IMR-90 (cell line): ENCODE data around the gene ANKLE2. TPM values are rescaled to one million over a fixed set of nuclear protein-coding genes. Genes with fewer than 3 reads are reported as not detected.

Experiments
- ATAC-seq: fragments of 200-7000 bp; cut with Tn5 transposase; 2 replicates; pipeline ENCODE4 v1.9.1; 2020; ENCODE audit warnings: low read depth, mild to moderate bottlenecking, moderate library complexity
- BruUV-seq: library from RNA; stranded (reverse); fragments of 400-500 nt; replicated peaks from 2 replicates; lab custom pipeline; 2021; lab: Mats Ljungman, UMichigan
- CTCF ChIA-PET: fragments of 300-600 bp; formaldehyde crosslinking; extraction: SDS; loops from one replicate; lab custom pipeline; 2021; ENCODE audit warnings: antibody characterized with exemption; lab: Yijun Ruan, JAX
- POLR2A ChIA-PET: fragments of 300-600 bp; sonication (Branson Sonifier 250); formaldehyde crosslinking; loops from one replicate; lab custom pipeline; 2022; ENCODE audit warnings: antibody characterized with exemption; ENCODE audit not compliant: unreplicated experiment; lab: Charles Lee
- DNase-seq: peaks from one replicate; pipeline ENCODE4 v3.0.0; 2013
- H2AFZ ChIP-seq: replicated peaks from 2 replicates; pipeline ENCODE3; 2013; ENCODE audit warnings: low read length, mild to moderate bottlenecking; ENCODE audit not compliant: poor library complexity
- H2AK5ac ChIP-seq: 2 replicates; pipeline ENCODE4 v1.6.1; 2013; ENCODE audit warnings: low read depth, low read length, inconsistent platforms
- H2AK9ac ChIP-seq: replicated peaks from 2 replicates; pipeline ENCODE3; 2013; ENCODE audit warnings: mild to moderate bottlenecking, low read depth, low read length, moderate library complexity; ENCODE audit not compliant: poor library complexity
- H2BK120ac ChIP-seq: 2 replicates; pipeline ENCODE4 v1.6.1; 2013; ENCODE audit warnings: low read depth, low read length, inconsistent platforms
- H2BK15ac ChIP-seq: 3 replicates; pipeline ENCODE4 v1.6.1; 2013; ENCODE audit warnings: low read depth, low read length, inconsistent platforms
- H2BK20ac ChIP-seq: 2 replicates; pipeline ENCODE4 v1.6.1; 2013; ENCODE audit warnings: low read depth, mild to moderate bottlenecking, inconsistent platforms, low read length, moderate library complexity
- H2BK5ac ChIP-seq: 2 replicates; pipeline ENCODE4 v1.6.1; 2013; ENCODE audit warnings: mild to moderate bottlenecking, low read depth, low read length, inconsistent platforms; ENCODE audit not compliant: poor library complexity, severe bottlenecking
- H3K14ac ChIP-seq: replicated peaks from 2 replicates; pipeline ENCODE4 v1.6.1; 2013; ENCODE audit warnings: low read depth, low read length, inconsistent platforms
- H3K18ac ChIP-seq: 2 replicates; pipeline ENCODE4 v1.6.1; 2013; ENCODE audit warnings: low read depth, low read length, control low read depth
- H3K23ac ChIP-seq: 2 replicates; pipeline ENCODE4 v1.6.1; 2013; ENCODE audit warnings: low read depth, low read length, inconsistent platforms
- H3K27ac ChIP-seq: 2 replicates; pipeline ENCODE4 v1.5.1; 2013; ENCODE audit warnings: mild to moderate bottlenecking, control low read depth, low read length; ENCODE audit not compliant: insufficient read depth
- H3K27me3 ChIP-seq: 2 replicates; pipeline ENCODE4 v1.6.1; 2013; ENCODE audit warnings: low read length; ENCODE audit not compliant: control insufficient read depth, insufficient read depth
- H3K36me3 ChIP-seq: 2 replicates; pipeline ENCODE4 v1.6.1; 2013; ENCODE audit warnings: low read length, mixed read lengths; ENCODE audit not compliant: control insufficient read depth, insufficient read depth
- H3K4ac ChIP-seq: 2 replicates; pipeline ENCODE4 v1.6.1; 2013; ENCODE audit warnings: low read depth, low read length, inconsistent platforms
- H3K4me1 ChIP-seq: 2 replicates; pipeline ENCODE4 v1.6.1; 2013; ENCODE audit warnings: low read length, mixed read lengths; ENCODE audit not compliant: control insufficient read depth, insufficient read depth
- H3K4me2 ChIP-seq: 2 replicates; pipeline ENCODE4 v1.6.1; 2013; ENCODE audit warnings: low read depth, mild to moderate bottlenecking, control low read depth, low read length, moderate library complexity
- H3K4me3 ChIP-seq: 2 replicates; pipeline ENCODE4 v1.5.1; 2013; ENCODE audit warnings: low read depth, mild to moderate bottlenecking, control low read depth, low read length, moderate library complexity; ENCODE audit not compliant: insufficient read depth
- H3K56ac ChIP-seq: 2 replicates; pipeline ENCODE4 v1.6.1; 2013; ENCODE audit warnings: low read length, inconsistent platforms; ENCODE audit not compliant: insufficient read depth; ENCODE audit errors: extremely low read depth
- H3K79me1 ChIP-seq, 2 experiments: 2 replicates each; pipeline ENCODE4 v1.6.1; 2013; ENCODE audit warnings: low read length in 2 of 2, inconsistent platforms in 1 of 2, low read depth in 1 of 2
- H3K9ac ChIP-seq: 2 replicates; pipeline ENCODE4 v1.6.1; 2013; ENCODE audit warnings: low read depth, low read length, control low read depth
- H3K9me1 ChIP-seq: 2 replicates; pipeline ENCODE4 v1.6.1; 2013; ENCODE audit warnings: low read length, inconsistent platforms; ENCODE audit not compliant: insufficient read depth
- H3K9me3 ChIP-seq: 2 replicates; pipeline ENCODE4 v1.6.1; 2013; ENCODE audit warnings: low read length; ENCODE audit not compliant: control insufficient read depth, insufficient read depth
- H4K20me1 ChIP-seq: 2 replicates; pipeline ENCODE4 v1.6.1; 2013; ENCODE audit warnings: low read length, inconsistent platforms; ENCODE audit not compliant: insufficient read depth
- H4K5ac ChIP-seq: 2 replicates; pipeline ENCODE4 v1.6.1; 2013; ENCODE audit warnings: mild to moderate bottlenecking, low read depth, low read length, control low read depth
- H4K8ac ChIP-seq, 2 experiments: 2 replicates each; pipeline ENCODE4 v1.6.1; 2013; ENCODE audit warnings: low read depth in 2 of 2, low read length in 2 of 2, control low read depth in 1 of 2, inconsistent platforms in 1 of 2
- H4K91ac ChIP-seq: 2 replicates; pipeline ENCODE4 v1.6.1; 2013; ENCODE audit warnings: low read depth, low read length, inconsistent platforms; ENCODE audit not compliant: insufficient read depth
- CEBPB ChIP-seq: IDR thresholded peaks from 2 replicates; pipeline ENCODE4 v1.6.1; 2012; ENCODE audit warnings: low read depth, low read length, improper control_type of control experiment
- FOS ChIP-seq: fragments of 150-350 bp; IDR thresholded peaks from 2 replicates; pipeline ENCODE4 v1.6.1; 2016; ENCODE audit warnings: low read depth, low read length
- MAZ ChIP-seq: IDR thresholded peaks from 2 replicates; pipeline ENCODE4 v1.6.1; 2012; ENCODE audit warnings: low read depth, mild to moderate bottlenecking, low read length, improper control_type of control experiment, moderate library complexity, borderline replicate concordance
- RAD21 ChIP-seq: IDR thresholded peaks from 2 replicates; pipeline ENCODE4 v1.6.1; 2012; ENCODE audit warnings: low read length, improper control_type of control experiment
- SMC3 ChIP-seq: fragments of 150-350 bp; IDR thresholded peaks from 2 replicates; pipeline ENCODE4 v1.6.1; 2016; ENCODE audit warnings: low read depth, mild to moderate bottlenecking, antibody characterized with exemption, low read length, moderate library complexity
- WGBS, 2 experiments: methylation state at CpG; one replicate each; pipeline versions ENCODE4 v1.1.5 to v1.1.7; 2013; ENCODE audit warnings: missing lambda C conversion rate in 2 of 2; ENCODE audit not compliant: insufficient read length in 1 of 2; ENCODE audit errors: extremely low coverage in 2 of 2; 5-methylcytosine and 5-hydroxymethylcytosine counted together
- dilution Hi-C: fragments of 300-500 bp; cut with HindIII; formaldehyde crosslinking; loops from one replicate; pipeline ENCODE4 v1.14.3; 2018; ENCODE audit warnings: low sequenced_read_pairs; ENCODE audit not compliant: unreplicated experiment
- in situ Hi-C: fragments of 300-500 bp; cut with MboI; formaldehyde crosslinking; loops from 3 replicates; pipeline ENCODE4 v1.14.3; 2019; ENCODE audit warnings: low sequenced_read_pairs, inconsistent platforms, mixed read lengths
- intact Hi-C: fragments of 100-400 bp; cut with micrococcal nuclease; formaldehyde crosslinking; loops from 2 replicates; pipeline ENCODE4 v1.10.0; 2022
- polyA plus RNA-seq, 3 experiments: library from polyadenylated mRNA; depleted of rRNA; stranded (reverse); fragments of >200 nt; gene quantifications; 2 replicates each; pipeline ENCODE4 v1.2.3, GENCODE V29; 2012; ENCODE audit warnings: low replicate concordance in 1 of 3
- total RNA-seq: library from RNA; depleted of rRNA; stranded (reverse); fragments of >200 nt; gene quantifications from 2 replicates; pipeline ENCODE4 v1.2.3, GENCODE V29; 2012
- TF ChIP-seq, protein P1 (sequence below): fragments of 150-350 bp; IDR thresholded peaks from 2 replicates; pipeline ENCODE4 v1.6.1; 2017; ENCODE audit warnings: mild to moderate bottlenecking, antibody characterized with exemption, low read length, low read depth
- TF ChIP-seq, protein P2 (sequence below): conservative IDR thresholded peaks from 2 replicates; pipeline ENCODE4 v1.5.1; 2012; ENCODE audit warnings: mild to moderate bottlenecking, low read depth, low read length, improper control_type of control experiment

Gene ANKLE2
- total and polyA plus RNA-seq, 2 of the 4 experiments (the other 2 are of a cell fraction), result 63.4 to 82.4 TPM

- BruUV-seq, result no TSS peak
- Histone ChIP-seq H3K9ac (no peak overlapping the region), H3K4ac (no peak overlapping the region), H3K56ac (no peak overlapping the region), H2AK9ac (no peak overlapping the region), H3K4me3 (no peak overlapping the region), H3K27me3 (no peaks in the 10 kb centered on the region), H4K8ac (no peak overlapping the region), H3K9me3 (no peaks in the 10 kb centered on the region), H2BK5ac (no peak overlapping the region), H2AK5ac (no peak overlapping the region), H2BK120ac (no peak overlapping the region), H3K4me1 (peaks cover 5% of the 10 kb centered on the region), H2BK20ac (no peak overlapping the region), H3K23ac (no peak overlapping the region), H4K20me1 (peaks cover 22% of the 10 kb centered on the region), H2BK15ac (no peak overlapping the region), H3K9me1 (no peaks in the 10 kb centered on the region), H3K79me1 (peaks cover 18 to 23% of the 10 kb centered on the region in 2 experiments; a peak in 3 of 4 replicates), H3K4me2 (no peak overlapping the region), H3K27ac (no peak overlapping the region), H4K91ac (no peak overlapping the region), H3K14ac (no peak overlapping the region), H2AFZ (no peak overlapping the region), H4K5ac (no peak overlapping the region), H3K18ac (no peak overlapping the region), H3K36me3 (peaks cover 61% of the 10 kb centered on the region)
- DNase-seq (peak; percentile 61), ATAC-seq (no peak; the same call in 1 of the 2 replicates)
- in situ Hi-C loops (no loop called here), intact Hi-C loops (no loop called here), dilution Hi-C loops (no loop called here)
- WGBS, 2 experiments, result 96% methylated on average over 8 of the region's 15 CpGs; no CpG with 5 or more reads in 1 of the 2 experiments
- CTCF ChIA-PET, result interaction anchor here (0.5 kb wide), 1 partner anchor 834 kb away, joined by 4 read pairs; no protein-coding TSS in a partner anchor
- POLR2A ChIA-PET, result no interaction called here
- TF ChIP-seq MAZ (no peak), CEBPB (no peak), SMC3 (no peak), FOS (no peak), RAD21 (no peak)
- TF ChIP-seq, protein P1, sequence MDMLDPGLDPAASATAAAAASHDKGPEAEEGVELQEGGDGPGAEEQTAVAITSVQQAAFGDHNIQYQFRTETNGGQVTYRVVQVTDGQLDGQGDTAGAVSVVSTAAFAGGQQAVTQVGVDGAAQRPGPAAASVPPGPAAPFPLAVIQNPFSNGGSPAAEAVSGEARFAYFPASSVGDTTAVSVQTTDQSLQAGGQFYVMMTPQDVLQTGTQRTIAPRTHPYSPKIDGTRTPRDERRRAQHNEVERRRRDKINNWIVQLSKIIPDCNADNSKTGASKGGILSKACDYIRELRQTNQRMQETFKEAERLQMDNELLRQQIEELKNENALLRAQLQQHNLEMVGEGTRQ, result no peak
- TF ChIP-seq, protein P2, sequence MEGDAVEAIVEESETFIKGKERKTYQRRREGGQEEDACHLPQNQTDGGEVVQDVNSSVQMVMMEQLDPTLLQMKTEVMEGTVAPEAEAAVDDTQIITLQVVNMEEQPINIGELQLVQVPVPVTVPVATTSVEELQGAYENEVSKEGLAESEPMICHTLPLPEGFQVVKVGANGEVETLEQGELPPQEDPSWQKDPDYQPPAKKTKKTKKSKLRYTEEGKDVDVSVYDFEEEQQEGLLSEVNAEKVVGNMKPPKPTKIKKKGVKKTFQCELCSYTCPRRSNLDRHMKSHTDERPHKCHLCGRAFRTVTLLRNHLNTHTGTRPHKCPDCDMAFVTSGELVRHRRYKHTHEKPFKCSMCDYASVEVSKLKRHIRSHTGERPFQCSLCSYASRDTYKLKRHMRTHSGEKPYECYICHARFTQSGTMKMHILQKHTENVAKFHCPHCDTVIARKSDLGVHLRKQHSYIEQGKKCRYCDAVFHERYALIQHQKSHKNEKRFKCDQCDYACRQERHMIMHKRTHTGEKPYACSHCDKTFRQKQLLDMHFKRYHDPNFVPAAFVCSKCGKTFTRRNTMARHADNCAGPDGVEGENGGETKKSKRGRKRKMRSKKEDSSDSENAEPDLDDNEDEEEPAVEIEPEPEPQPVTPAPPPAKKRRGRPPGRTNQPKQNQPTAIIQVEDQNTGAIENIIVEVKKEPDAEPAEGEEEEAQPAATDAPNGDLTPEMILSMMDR, result no peak
Measured at GRCh38 chr12:132771126-132771838, 9.7 kb upstream of the ANKLE2 start.
